GM12874 (cell line): Measurements from ENCODE around the gene ST3GAL5.

Experiments
- TF ChIP-seq, protein P1 (sequence below): IDR thresholded peaks from 2 replicates; pipeline ENCODE4 v1.5.1; 2011; ENCODE audit warnings: low read depth, mild to moderate bottlenecking, control low read depth, low read length, moderate library complexity; ENCODE audit not compliant: insufficient read depth

ST3GAL5 gene

DNA sequence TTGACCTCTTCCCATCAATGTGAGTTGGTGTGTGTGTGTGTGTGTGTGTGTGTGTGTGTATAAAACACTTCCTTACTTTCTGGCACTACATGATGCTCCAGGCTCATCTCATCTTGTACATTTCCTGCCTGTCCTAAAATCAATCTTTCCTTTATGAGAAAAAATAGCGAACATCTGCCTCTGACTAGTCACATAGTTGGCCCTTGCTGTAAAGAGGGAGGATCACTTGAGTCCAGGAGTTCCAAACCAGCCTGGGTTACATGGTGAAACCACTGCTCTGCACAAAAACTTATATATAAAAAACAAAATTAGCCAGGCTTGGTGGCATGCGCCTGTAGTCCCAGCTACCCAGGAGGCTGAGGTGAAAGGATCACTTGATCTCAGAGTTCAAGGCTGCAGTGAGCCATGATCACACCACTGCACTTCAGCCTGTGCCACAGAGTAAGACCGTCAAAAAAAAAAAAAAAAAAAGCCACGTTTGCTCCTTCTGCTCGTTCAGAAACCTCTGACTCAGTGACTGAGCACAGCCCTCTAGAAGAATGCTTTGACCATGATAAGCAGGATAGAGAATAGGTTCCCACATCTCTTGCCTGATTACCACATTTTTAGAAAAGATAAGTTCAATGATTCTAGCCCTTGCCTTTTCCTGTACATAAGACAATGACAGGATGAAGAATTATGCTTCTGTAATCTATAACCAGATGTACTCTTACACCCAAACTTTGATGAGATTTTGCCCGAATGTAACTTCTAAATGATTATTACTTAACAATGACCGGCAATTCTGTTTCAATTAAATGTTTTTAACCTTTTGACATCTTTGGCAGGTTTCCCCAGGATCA is 45.2 kb upstream of the ST3GAL5 start:
- TF ChIP-seq, protein P1, sequence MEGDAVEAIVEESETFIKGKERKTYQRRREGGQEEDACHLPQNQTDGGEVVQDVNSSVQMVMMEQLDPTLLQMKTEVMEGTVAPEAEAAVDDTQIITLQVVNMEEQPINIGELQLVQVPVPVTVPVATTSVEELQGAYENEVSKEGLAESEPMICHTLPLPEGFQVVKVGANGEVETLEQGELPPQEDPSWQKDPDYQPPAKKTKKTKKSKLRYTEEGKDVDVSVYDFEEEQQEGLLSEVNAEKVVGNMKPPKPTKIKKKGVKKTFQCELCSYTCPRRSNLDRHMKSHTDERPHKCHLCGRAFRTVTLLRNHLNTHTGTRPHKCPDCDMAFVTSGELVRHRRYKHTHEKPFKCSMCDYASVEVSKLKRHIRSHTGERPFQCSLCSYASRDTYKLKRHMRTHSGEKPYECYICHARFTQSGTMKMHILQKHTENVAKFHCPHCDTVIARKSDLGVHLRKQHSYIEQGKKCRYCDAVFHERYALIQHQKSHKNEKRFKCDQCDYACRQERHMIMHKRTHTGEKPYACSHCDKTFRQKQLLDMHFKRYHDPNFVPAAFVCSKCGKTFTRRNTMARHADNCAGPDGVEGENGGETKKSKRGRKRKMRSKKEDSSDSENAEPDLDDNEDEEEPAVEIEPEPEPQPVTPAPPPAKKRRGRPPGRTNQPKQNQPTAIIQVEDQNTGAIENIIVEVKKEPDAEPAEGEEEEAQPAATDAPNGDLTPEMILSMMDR, result no peak

GRCh38 chr2:85930129-85931124 is 41.6 kb upstream of the ST3GAL5 start:
- TF ChIP-seq, protein P1, result no peak

DNA sequence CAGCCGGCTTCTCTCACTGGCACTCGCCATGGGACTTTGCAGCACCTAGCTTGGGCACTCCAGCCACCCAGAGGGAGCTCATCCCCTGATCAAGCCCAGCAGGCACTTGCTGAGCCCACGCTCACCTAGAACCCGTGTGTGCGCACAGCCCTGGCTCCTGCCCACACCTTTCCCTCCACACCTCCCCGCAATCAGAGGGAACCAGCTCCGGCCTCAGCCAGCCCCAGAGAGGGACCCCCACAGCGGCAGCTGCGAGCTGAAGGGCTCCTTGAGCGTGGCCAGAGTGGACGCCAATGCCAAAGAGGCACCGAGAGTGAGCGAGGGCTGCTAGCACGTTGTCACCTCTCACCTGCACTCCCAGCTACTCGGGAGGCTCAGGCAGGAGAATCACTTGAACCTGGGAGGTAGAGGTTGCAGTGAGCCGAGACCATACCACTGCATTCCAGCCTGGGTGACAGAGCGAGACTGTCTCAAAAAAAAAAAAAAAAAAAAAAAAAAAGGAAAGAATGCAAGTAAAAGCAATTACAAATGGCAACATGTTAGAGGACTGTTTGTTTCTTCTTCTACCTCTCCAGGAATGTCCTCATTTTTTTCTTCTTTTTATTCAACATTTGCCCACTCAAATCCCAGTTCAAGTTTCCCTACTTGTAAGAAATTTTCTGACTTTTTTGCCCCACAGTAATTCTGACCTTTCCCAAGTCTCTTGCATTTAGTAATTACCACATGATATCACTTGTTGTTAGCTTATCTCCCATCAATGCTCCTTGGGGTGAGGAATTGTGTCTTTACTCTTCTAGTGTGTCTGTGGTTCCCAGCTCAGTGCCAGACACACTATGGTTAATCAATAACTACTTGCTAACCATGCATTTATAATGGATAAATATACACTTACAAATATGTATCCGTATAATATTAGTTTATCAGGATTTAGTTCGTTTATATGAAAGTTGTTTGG is 40.6 kb upstream of the ST3GAL5 start:
- TF ChIP-seq, protein P1, result no peak

DNA sequence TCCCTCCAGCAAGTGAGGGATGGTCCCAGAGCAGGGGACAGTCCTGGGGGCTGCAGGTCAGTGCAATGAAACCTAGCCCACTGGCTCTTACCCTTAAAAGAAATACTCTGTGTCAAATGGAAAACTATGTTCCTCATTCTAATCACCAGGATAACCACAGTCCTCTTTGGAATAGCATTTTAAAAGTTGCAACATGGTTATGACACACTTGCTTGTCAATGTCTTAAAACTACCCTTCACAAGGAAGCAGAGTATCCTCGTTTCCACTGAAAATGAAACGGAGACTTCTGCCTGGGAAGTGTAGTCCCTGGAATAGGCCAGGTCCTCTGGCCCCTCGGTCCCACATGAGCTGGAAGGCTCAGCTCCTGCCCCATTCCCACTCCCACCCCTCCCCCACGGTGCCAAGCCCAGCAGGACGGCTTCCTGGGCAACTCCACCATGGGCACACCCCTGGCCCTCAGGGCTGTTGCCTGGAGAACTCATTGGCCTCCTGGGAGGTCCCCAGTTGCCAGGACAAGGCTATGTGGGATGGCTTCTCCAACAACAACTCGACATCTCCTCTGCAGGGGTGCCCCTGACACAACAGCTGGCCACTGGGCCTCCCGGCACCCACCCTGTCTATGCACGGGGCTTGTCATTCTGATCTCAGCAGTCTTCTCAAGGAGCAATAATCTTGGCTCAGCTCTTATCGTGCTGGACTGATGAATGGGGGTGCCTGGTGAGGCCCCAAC is 38.3 kb upstream of the ST3GAL5 start:
- TF ChIP-seq, protein P1, result no peak

DNA sequence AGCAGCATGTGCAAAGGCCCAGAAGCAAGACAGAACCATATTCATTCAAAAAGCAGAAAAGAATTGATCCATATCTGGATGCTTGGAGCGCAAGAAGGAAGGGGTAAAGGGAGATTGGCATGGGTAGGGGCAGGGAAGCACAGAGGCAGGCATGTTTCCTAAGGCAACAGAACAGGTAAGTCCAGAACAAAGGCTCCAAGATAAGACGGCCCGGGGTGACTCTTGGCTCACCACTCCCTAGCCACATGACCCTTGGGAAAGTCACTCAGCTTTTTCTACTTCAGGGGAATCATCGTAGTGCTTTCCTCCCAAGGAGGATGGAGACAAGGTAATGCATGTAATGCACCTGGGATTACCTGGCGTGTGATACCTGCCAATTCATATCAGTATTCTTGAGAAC is 37.7 kb upstream of the ST3GAL5 start:
- TF ChIP-seq, protein P1, result no peak

DNA sequence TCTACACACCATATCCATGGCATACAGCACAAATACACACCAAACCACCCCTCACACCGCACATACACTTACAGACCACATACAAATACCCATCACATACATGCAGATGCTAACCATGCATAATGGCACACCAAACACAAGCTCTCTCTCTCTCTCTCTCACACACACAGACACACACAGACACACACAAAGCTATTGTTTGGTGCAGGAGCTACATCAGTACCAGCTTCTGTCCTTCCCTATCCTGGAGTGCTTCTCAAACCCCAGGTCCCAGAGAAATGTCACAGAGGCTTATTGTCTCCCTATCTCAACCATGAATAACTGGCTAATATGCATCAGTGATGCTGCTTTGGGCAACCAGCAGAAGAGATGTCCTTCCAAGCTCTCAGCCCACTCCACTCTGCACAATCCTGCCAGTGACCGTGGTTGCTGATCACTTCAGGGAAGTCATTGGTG is 36.5 kb upstream of the ST3GAL5 start:
- TF ChIP-seq, protein P1, result no peak
